DND-41 (cell line): ENCODE measurements around the gene ZFP62.

Experiments
- EZH2 ChIP-seq: IDR thresholded peaks from 3 replicates; pipeline ENCODE4 v1.6.1; 2012; ENCODE audit warnings: borderline replicate concordance, low read depth, mild to moderate bottlenecking, moderate library complexity, low read length, inconsistent platforms; ENCODE audit not compliant: severe bottlenecking
- TF ChIP-seq, protein P1 (sequence below): IDR thresholded peaks from 2 replicates; pipeline ENCODE4 v1.5.1; 2012; ENCODE audit warnings: borderline replicate concordance, low read length, moderate library complexity, mild to moderate bottlenecking; ENCODE audit not compliant: poor library complexity, severe bottlenecking; ENCODE audit errors: extremely low read depth

DNA sequence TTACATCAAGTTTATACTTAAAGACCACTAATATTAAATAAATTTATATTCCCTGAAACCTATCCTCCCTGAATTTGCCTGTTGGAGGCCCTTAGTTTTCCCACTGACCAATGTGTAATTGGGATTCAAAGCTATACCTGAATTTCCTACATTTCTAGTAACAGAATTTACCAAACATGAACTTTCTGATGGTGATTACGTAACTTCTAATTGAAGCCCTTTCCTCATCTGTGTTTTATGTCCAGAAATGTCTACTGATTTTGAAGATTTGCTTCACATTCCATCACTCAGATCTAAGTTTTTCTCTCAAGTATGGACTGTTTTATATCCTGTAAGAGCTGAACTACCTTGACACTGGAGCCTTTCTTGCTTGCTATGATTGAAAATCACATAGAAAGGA, 12.8 kb downstream of the ZFP62 start:
- TF ChIP-seq, protein P1, sequence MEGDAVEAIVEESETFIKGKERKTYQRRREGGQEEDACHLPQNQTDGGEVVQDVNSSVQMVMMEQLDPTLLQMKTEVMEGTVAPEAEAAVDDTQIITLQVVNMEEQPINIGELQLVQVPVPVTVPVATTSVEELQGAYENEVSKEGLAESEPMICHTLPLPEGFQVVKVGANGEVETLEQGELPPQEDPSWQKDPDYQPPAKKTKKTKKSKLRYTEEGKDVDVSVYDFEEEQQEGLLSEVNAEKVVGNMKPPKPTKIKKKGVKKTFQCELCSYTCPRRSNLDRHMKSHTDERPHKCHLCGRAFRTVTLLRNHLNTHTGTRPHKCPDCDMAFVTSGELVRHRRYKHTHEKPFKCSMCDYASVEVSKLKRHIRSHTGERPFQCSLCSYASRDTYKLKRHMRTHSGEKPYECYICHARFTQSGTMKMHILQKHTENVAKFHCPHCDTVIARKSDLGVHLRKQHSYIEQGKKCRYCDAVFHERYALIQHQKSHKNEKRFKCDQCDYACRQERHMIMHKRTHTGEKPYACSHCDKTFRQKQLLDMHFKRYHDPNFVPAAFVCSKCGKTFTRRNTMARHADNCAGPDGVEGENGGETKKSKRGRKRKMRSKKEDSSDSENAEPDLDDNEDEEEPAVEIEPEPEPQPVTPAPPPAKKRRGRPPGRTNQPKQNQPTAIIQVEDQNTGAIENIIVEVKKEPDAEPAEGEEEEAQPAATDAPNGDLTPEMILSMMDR, result no peak
- no peak for TF ChIP-seq EZH2
